H1 (cell line): ENCODE data around the gene PLGRKT.

Experiments
- CTCF ChIP-seq, 3 experiments: IDR thresholded peaks; 1 replicate in 2 of 3; 2 replicates in 1 of 3; pipeline versions ENCODE4 v1.5.1 to v1.6.1; 2011; ENCODE audit warnings: low read length in 3 of 3, mild to moderate bottlenecking in 3 of 3, inconsistent platforms in 2 of 3, low read depth in 1 of 3, moderate library complexity in 1 of 3; ENCODE audit not compliant: insufficient read depth in 1 of 3; ENCODE audit errors: control extremely low read depth in 1 of 3
- POLR2A ChIP-seq, 2 experiments: IDR thresholded peaks; 1 replicate in 1 of 2; 2 replicates in 1 of 2; pipeline ENCODE4 v1.6.1; 2011; ENCODE audit warnings: low read depth in 2 of 2, low read length in 2 of 2, mild to moderate bottlenecking in 2 of 2; ENCODE audit errors: control extremely low read depth in 1 of 2
- POLR2AphosphoS5 ChIP-seq: IDR thresholded peaks from 2 replicates; pipeline ENCODE4 v1.6.1; 2011; ENCODE audit warnings: low read depth, low read length
- TBP ChIP-seq: IDR thresholded peaks from 2 replicates; pipeline ENCODE4 v1.6.1; 2011; ENCODE audit warnings: low read depth, low read length, improper control_type of control experiment

- TF ChIP-seq POLR2A (IDR thresholded peaks at IDR 0.05; ENCODE audit: control extremely low read depth in 1 of 2, low read depth in 2 of 2, low read length in 2 of 2) (no peak), CTCF (IDR thresholded peaks at IDR 0.05; ENCODE audit: control extremely low read depth in 1 of 3, insufficient read depth in 1 of 3, low read depth in 1 of 3, low read length in 3 of 3) (no peak), TBP (no peak), POLR2AphosphoS5 (no peak)
Observed at GRCh38 chr9:5449521-5450358, 12.0 kb upstream of the PLGRKT start.
